Skeletal muscle tissue (tissue), 4 donors: ENCODE results near the gene SLC7A10. TPM values are rescaled to one million over a fixed set of nuclear protein-coding genes. Genes with fewer than 3 reads are reported as not detected.

Experiments used
- H3K27ac ChIP-seq: one replicate; pipeline ENCODE4 v1.7.0; 2013; ENCODE audit warnings: mild to moderate bottlenecking, low read depth, low read length, inconsistent platforms
- H3K27me3 ChIP-seq, 3 donors: one replicate each; pipeline ENCODE4 v1.7.0; 2013; ENCODE audit warnings: low read length in 3 of 3; ENCODE audit not compliant: control insufficient read depth in 3 of 3, insufficient read depth in 3 of 3
- H3K36me3 ChIP-seq, 3 donors: one replicate each; pipeline ENCODE4 v1.7.0; 2013; ENCODE audit warnings: low read length in 3 of 3; ENCODE audit not compliant: control insufficient read depth in 3 of 3, insufficient read depth in 3 of 3
- H3K4me1 ChIP-seq, 3 donors: one replicate each; pipeline ENCODE4 v1.7.0; 2013; ENCODE audit warnings: low read length in 3 of 3, mild to moderate bottlenecking in 3 of 3; ENCODE audit not compliant: control insufficient read depth in 3 of 3, insufficient read depth in 3 of 3
- H3K4me3 ChIP-seq, 3 donors: one replicate each; pipeline ENCODE4 v1.7.0; 2013; ENCODE audit warnings: low read length in 3 of 3
- H3K9ac ChIP-seq, 3 donors: one replicate each; pipeline ENCODE4 v1.7.0; 2013; ENCODE audit warnings: low read length in 3 of 3, mild to moderate bottlenecking in 3 of 3, moderate library complexity in 2 of 3, low read depth in 1 of 3
- H3K9me3 ChIP-seq, 3 donors: one replicate each; pipeline ENCODE4 v1.7.0; 2013; ENCODE audit warnings: low read length in 3 of 3; ENCODE audit not compliant: control insufficient read depth in 3 of 3
- total RNA-seq: library from RNA; depleted of rRNA; stranded (reverse); fragments of >200 nt; gene quantifications from one replicate; pipeline ENCODE4 v1.2.3, GENCODE V29; 2014
- donor health status: Osteomylitis.

Gene SLC7A10
- total RNA-seq, 1 donor from 2014 or later: 9.4 TPM

DNA sequence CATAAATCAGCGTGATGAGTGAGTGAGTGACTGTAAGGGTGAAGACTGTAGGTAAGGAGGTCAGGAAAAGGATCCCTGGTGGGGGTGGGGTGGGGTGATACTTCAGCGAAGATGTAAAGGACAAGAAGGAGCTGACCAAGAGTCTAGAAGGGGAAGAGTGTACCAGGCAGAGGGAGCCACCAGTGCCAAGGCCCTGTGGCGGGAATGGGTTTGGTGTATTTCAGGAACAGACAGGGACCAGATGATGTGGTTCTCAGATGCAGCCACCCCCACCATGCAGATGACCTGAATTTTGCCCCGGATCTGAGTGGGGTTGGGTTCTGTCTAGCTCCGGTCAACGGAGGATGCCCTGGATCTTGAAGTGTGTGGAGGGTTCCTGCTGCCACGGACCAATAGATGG, 30.1 kb upstream of the SLC7A10 start:
- peaks cover 0 to 20% (median 12%) of the 10 kb centered on the region in 3 donors for H3K27me3 ChIP-seq
- H3K4me1 ChIP-seq: no peaks in the 10 kb centered on the region
- H3K27ac ChIP-seq: no peak overlapping the region
- no peak overlapping the region for H3K9ac ChIP-seq
- H3K4me3 ChIP-seq: no peak overlapping the region
- no peaks in the 10 kb centered on the region for H3K9me3 ChIP-seq
- H3K36me3 ChIP-seq: no peaks in the 10 kb centered on the region

DNA sequence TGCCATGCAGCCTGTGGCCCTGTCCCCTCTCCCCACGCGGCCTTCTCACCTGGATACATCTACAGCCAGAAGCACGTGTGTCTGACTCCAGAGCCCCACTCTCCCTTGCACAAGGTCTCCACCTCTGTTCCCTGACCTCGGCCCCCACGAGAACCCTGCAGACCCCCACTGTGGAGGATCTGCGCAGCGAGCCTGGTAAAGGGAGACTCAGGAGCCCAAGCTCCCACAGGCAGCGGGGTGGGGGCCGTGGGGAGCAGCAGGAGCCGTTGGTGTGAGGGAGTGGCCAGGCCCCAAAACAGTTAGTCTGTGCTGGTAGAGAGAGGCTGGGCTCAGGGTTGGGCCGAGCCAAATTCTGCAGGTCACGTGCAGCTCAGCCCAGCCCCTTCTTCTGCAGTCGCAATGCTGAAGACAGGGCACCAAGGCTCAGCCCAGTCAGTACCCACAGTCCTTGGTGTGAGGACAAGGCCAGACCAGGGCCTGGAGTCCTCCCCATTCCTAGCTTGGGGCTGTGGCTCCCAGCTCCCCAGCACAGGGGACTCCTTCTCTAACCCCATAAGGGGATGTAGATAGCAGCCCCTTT, 28.7 kb upstream of the SLC7A10 start:
- H3K4me3 ChIP-seq: no peak overlapping the region
- peaks cover 0 to 3% (median 0%) of the 10 kb centered on the region in 3 donors for H3K4me1 ChIP-seq
- H3K27me3 ChIP-seq: peaks cover 0 to 23% (median 13%) of the 10 kb centered on the region in 3 donors
- H3K36me3 ChIP-seq: no peaks in the 10 kb centered on the region
- no peaks in the 10 kb centered on the region for H3K9me3 ChIP-seq
- H3K9ac ChIP-seq: no peak overlapping the region
- no peak overlapping the region for H3K27ac ChIP-seq

DNA sequence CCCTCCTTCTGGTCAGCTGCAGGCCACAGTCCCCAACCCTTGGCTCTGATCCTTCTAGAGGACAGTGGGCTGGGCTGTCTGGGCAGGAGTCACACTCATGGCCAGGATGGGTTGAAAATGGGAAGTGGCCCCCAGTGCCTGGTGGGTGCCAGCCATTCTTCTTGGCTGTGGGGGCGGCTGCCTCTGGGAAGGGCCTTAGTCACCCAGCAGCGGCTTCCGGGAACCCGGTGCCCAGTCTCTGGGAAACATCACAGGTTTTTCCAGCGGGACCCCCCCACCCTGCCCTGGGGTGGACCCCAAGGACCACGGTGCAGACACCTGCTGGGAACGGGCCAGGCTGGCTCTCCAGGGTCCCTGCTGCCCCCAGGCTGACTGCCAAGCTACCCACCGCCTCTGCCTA, 27.3 kb upstream of the SLC7A10 start:
- no peak overlapping the region for H3K9ac ChIP-seq
- no peaks in the 10 kb centered on the region for H3K9me3 ChIP-seq
- no peak overlapping the region for H3K27ac ChIP-seq
- peaks cover 0 to 23% (median 13%) of the 10 kb centered on the region in 3 donors for H3K27me3 ChIP-seq
- no peak overlapping the region for H3K4me3 ChIP-seq
- H3K36me3 ChIP-seq: no peaks in the 10 kb centered on the region
- H3K4me1 ChIP-seq: peaks cover 0 to 7% (median 0%) of the 10 kb centered on the region in 3 donors

DNA sequence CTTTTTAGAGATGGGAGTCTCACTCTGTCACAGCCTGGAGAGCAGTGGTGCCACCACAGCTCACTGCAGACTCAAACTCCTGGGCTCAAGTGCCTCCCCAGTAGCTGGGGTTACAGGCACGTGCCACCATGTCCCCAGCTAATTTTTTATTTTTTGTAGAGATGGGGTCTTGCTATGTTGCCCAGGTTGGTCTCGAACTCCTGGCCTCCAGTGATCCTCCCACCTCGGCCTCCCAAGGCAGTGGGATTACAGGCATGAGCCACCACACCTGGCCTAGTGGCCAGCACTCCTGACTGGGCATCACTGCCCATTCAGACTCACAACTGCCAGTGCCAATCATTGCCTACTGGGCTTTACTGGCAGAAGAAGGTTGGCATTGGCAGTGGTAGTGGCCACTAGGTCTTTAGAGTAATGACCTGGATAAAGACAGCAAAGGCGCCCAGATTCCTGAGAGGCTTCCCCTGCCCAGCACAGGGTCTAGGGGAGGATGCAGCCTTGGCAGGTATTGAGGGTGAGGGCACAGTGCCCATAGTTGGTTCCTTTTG, 26.8 kb upstream of the SLC7A10 start:
- peaks cover 0 to 23% (median 13%) of the 10 kb centered on the region in 3 donors for H3K27me3 ChIP-seq
- no peak overlapping the region for H3K9ac ChIP-seq
- no peak overlapping the region for H3K4me3 ChIP-seq
- H3K4me1 ChIP-seq: peaks cover 0 to 7% (median 0%) of the 10 kb centered on the region in 3 donors
- H3K36me3 ChIP-seq: no peaks in the 10 kb centered on the region
- no peaks in the 10 kb centered on the region for H3K9me3 ChIP-seq
- no peak overlapping the region for H3K27ac ChIP-seq

DNA sequence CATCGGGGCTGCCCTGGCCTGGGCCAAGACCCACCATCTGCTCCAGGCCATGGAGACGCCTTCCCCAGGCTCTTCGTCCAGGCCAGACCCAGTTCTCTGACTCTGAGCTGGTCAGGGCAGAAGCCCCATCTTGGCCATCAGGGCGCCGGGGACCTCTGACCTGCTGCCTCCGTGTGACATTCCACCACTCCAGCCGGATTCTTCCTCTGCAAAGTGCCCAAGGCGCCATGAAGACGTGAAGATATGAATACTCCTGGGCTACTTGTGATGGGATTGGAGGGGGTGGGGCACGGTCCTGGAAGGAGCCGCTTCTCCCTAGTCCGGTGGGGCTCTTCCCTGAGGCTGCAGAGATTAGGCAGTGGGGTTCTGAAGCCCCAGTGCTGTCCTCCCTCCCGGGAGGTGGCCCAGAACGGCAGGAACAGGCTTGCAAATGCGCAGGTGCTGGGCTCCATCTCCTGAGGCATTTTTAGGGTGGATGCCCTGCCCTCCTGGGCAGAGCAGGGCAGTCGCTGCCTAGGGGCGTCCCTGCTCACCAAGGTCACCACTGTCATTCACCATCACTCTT, 26.0 kb upstream of the SLC7A10 start:
- peaks cover 0 to 7% (median 0%) of the 10 kb centered on the region in 3 donors for H3K4me1 ChIP-seq
- H3K27me3 ChIP-seq: peaks cover 0 to 23% (median 13%) of the 10 kb centered on the region in 3 donors
- H3K4me3 ChIP-seq: no peak overlapping the region
- H3K9me3 ChIP-seq: no peaks in the 10 kb centered on the region
- H3K9ac ChIP-seq: no peak overlapping the region
- H3K36me3 ChIP-seq: no peaks in the 10 kb centered on the region
- H3K27ac ChIP-seq: no peak overlapping the region

- no peak overlapping the region for H3K27ac ChIP-seq
- no peak overlapping the region for H3K4me3 ChIP-seq
- no peaks in the 10 kb centered on the region for H3K36me3 ChIP-seq
- peaks cover 0 to 7% (median 0%) of the 10 kb centered on the region in 3 donors for H3K4me1 ChIP-seq
- H3K9me3 ChIP-seq: peaks cover 0 to under 1% (median 0%) of the 10 kb centered on the region in 3 donors
- no peak overlapping the region for H3K9ac ChIP-seq
- peaks cover 0 to 21% (median 13%) of the 10 kb centered on the region in 3 donors for H3K27me3 ChIP-seq
Measured at GRCh38 chr19:33251076-33251475, 25.4 kb upstream of the SLC7A10 start.

- Histone ChIP-seq H3K9ac (no peak overlapping the region), H3K36me3 (no peaks in the 10 kb centered on the region), H3K9me3 (peaks cover 0 to 6% (median 2%) of the 10 kb centered on the region in 3 donors), H3K4me1 (peaks cover 0 to 7% (median 0%) of the 10 kb centered on the region in 3 donors), H3K4me3 (no peak overlapping the region), H3K27me3 (peaks cover 0 to 20% (median 13%) of the 10 kb centered on the region in 3 donors), H3K27ac (no peak overlapping the region)
Measured at GRCh38 chr19:33250500-33250899, 24.9 kb upstream of the SLC7A10 start.

DNA sequence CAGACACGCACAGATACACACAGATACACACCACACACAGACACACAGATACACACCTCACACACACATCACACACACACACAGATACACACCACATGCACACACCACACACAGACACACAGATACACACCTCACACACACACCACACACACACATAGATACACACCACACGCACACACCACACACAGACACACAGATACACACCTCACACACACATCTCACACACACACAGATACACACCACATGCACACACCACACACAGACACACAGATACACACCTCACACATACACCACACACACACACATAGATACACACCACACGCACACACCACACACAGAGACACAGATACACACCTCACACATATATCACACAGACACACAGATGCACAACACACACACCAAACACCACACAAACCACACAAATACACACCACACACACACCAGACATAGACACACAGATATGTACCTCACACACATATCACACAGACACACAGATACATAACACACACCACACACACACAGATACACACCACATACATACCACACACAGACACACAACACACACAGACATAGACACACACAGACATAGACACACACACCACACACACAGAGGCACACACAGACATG, 24.2 kb upstream of the SLC7A10 start:
- Histone ChIP-seq H3K9ac (no peak overlapping the region), H3K9me3 (peaks cover 0 to 10% (median 2%) of the 10 kb centered on the region in 3 donors), H3K4me3 (no peak overlapping the region), H3K27me3 (peaks cover 0 to 20% (median 13%) of the 10 kb centered on the region in 3 donors), H3K36me3 (no peaks in the 10 kb centered on the region), H3K27ac (no peak overlapping the region), H3K4me1 (peaks cover 0 to 7% (median 0%) of the 10 kb centered on the region in 3 donors)

- H3K4me1 ChIP-seq: peaks cover 0 to 7% (median 0%) of the 10 kb centered on the region in 3 donors
- H3K9ac ChIP-seq: no peak overlapping the region
- no peak overlapping the region for H3K27ac ChIP-seq
- no peaks in the 10 kb centered on the region for H3K36me3 ChIP-seq
- H3K27me3 ChIP-seq: peaks cover 0 to 15% (median 13%) of the 10 kb centered on the region in 3 donors
- H3K9me3 ChIP-seq: peaks cover 0 to 10% (median 2%) of the 10 kb centered on the region in 3 donors
- H3K4me3 ChIP-seq: no peak overlapping the region
Measured at GRCh38 chr19:33248954-33249613, 23.4 kb upstream of the SLC7A10 start.
